GM19455 (cell line): ENCODE data around the gene FOXE1.

Source experiments
- ATAC-seq: cut with Tn5 transposase; IDR thresholded peaks from one replicate; pipeline ENCODE4 v1.9.1; 2021; ENCODE audit not compliant: unreplicated experiment

FOXE1 gene

DNA sequence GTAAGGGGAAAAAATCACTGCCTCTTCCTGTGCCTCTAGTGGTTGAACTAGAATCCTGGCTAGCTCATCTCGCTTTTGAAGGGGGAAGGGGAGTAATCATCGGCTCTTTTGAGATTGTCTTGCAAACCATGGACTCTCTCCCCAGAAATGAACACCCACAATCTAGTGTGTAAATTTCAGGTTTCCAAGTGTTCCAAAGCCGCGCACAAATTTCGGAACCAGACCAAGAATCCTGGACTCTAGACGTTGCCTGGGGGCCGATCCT is 4.9 kb upstream of the FOXE1 start:
- no peak for ATAC-seq

DNA sequence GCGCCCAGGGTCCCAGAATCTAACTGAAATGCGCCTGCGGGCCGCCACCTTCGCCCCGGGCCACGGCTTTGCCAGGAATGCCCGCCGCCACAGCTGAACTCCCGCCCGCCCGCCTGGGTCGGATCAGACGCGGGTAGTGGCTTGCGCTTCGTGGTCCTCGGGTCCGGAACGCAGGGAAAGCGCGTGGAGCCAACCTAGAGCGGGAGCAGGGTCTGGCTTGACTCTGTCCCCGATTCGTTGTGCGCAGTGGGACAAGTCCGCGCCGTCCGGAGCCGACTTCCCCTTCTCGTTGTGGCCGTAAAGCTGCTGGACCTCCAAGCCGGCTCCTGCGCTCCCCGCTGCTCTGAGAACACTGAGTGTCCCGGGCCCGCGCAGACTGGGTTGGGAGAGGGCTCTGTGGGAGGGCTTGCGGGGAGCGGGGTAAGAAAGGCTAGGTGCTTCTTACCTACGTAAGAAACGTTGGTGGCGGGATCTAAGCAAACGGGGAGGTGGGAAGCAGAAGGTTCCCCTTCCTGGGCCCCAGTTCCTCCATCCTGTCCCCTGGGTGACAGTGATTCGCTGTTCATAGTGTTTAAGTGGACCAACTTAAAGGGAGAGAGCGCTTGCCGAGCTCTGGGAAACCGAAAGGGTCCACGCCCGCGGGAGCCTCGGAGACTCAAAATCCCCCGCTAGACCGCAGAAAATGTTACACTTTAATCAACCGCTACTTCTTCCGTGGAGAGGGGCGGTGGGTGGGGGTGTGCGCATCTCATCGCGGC is 4.4 kb upstream of the FOXE1 start:
- no peak for ATAC-seq

DNA sequence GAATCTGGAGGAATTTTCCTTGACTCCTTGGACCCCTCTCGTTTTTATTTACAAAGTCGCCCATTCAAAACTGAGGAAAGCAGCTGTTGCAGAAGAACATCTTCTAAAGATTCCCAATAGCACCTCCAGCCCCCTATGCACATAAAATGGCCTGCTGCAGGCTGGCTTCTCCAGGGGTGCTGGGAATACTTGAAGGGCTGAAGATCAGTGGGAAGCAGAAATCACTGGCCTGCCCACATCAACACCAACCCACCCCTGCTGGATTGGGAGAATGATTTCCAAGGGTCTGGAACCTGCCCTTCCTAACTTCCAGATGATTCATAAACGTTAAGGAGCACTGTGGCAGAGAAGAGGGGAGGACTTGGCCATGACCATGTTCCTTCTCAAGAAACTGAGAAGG is 3.0 kb upstream of the FOXE1 start:
- no peak for ATAC-seq

DNA sequence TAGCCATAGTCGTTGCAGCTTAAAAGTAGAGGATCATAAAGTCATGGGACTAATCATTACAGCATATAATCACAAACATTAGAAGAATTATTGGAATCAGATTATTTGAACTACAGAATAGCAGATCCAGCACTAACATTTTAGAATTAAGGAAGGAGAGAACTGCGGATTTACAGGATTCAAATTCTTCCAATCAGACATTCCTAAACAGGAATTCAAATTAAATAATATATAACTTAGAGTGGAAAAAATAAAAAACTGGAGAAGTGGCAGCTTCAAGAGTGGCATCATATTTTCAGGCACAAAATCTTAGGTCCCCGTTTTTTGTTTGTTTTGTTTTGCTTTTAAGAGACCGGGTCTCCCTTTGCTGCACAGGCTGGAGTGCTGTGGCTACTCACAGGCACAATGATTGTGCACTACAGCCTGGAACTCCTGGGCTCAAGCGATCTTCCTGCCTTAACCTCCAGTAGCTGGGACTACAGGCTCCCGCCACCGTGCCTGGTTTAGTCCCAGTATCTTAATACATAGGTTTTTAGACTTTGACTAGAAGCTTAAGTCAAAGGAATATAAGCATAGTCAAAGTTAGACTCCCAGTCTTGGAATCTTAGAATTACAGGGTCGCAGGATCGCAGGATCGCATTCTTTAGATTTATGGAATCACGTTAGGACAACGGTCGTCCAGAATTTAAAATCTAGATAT is 2.1 kb upstream of the FOXE1 start:
- no peak for ATAC-seq

DNA sequence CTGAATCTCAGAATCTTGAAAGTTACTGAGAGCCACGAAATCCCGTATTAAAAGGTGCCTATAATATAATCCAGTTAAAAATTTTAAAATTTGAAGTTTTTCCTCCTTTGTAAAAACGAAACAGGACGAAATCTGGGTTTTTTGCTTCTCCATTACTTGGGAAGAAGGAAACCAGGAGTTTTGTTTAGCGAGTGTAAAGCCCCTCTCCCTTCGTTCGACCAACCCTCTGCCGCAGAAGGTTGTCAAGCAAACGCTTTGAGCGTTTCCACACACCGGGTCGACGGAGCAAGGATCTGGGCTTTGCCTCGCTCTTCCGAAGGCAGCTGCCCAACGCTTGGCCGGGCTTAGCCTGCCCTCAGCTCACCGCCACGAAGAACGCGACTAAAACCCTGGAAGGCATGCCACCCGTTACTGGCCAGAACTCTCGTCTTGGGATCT is 1.6 kb upstream of the FOXE1 start:
- no peak for ATAC-seq

DNA sequence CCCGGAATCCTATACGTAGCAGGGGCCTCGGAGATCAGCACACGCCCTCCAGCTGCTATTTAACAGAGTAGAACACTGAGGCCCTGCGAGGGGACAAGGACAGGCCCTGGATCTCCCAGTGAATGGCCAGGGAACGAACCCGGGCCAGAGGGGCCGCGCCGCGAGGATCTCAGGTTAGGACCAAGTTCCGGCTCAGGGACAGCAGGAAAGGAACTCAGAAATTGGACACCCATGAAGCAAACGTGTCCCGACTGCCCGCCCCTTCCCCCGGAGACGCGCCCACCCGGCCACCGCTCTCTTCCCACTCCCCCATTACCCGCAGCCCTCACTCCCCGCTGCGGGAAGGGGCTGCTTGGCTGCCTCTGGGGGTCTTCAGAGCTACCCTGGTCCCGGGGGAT is 1.0 kb upstream of the FOXE1 start:
- ATAC-seq: no peak

DNA sequence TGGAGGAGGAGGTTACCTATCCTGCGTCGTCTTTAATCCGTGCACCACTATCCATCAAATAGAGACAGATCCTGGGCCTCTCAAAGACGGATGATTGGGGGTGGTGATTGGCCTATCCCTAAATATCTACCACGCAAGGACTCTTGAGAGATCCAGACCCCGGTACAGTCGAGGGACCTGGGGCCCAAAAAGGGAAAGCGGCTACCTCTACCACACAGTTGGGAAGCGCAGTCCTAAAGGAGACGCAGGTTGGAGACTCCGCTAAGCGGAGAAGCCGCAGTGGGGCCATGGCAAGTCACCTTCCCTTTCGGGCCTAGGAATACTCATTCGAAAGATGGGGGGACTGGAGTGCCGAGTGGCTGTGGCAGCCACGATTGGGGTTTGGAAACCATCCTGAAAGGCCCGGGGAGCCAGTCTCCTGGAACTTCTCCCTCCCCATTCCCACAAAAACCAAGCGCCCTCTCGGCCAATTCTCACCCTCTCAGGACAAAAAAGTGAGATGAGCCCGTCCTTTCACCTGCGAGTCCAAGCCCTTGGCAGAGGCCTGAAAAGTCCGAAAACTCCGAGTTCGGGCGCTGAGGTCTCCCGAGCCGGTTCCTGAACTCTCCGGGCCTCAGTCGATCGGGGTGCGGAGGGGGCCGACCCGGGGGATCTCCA is 499 bp upstream of the FOXE1 start:
- ATAC-seq: no peak

DNA sequence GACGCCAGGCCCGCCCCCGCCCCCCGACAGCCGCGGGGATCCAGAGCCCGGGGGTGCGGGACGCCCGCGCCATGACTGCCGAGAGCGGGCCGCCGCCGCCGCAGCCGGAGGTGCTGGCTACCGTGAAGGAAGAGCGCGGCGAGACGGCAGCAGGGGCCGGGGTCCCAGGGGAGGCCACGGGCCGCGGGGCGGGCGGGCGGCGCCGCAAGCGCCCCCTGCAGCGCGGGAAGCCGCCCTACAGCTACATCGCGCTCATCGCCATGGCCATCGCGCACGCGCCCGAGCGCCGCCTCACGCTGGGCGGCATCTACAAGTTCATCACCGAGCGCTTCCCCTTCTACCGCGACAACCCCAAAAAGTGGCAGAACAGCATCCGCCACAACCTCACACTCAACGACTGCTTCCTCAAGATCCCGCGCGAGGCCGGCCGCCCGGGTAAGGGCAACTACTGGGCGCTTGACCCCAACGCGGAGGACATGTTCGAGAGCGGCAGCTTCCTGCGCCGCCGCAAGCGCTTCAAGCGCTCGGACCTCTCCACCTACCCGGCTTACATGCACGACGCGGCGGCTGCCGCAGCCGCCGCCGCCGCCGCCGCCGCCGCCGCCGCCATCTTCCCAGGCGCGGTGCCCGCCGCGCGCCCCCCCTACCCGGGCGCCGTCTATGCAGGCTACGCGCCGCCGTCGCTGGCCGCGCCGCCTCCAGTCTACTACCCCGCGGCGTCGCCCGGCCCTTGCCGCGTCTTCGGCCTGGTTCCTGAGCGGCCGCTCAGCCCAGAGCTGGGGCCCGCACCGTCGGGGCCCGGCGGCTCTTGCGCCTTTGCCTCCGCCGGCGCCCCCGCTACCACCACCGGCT is 1.0 kb downstream of the FOXE1 start:
- ATAC-seq: no peak

DNA sequence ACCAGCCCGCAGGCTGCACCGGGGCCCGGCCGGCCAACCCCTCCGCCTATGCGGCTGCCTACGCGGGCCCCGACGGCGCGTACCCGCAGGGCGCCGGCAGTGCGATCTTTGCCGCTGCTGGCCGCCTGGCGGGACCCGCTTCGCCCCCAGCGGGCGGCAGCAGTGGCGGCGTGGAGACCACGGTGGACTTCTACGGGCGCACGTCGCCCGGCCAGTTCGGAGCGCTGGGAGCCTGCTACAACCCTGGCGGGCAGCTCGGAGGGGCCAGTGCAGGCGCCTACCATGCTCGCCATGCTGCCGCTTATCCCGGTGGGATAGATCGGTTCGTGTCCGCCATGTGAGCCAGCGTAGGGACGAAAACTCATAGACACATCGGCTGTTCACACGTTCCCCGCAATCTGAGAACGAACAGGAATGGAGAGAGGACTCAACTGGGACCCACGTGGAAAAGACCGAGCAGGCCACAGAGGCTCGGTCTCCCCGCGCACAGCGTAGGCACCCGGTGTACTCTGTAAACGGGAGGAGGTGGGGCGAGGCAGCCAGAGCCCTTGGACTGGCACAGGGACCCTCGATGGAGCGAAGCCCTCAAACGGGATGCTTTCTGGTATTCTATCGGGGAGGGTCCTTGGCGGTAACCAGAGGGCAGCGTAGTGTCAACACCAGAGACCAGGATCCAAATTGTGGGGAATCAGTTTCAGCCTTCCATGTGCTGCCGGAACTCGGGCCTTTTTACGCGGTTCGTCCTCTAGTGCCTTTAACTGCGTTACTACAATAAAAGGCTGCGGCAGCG is 1.9 kb downstream of the FOXE1 start:
- ATAC-seq: no peak

DNA sequence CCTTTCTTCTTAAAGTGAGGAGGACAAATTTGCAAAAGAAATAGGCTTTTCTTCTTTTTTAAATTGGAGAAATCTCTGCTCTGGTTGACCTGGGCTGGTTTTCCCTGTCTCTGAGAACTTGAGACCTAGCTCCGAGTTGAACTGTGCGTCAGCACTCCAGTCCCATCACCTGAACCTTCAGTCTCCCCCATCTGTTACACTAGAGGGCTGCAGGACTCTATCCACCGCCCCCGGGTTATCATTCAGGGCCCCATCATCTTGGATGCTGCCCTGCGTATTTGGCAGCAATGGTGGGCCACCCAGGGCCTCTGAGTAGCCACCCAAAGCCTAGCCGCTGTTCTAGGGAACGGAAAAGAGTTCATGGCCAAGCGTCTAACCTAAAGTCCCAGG is 2.5 kb downstream of the FOXE1 start:
- ATAC-seq: no peak

DNA sequence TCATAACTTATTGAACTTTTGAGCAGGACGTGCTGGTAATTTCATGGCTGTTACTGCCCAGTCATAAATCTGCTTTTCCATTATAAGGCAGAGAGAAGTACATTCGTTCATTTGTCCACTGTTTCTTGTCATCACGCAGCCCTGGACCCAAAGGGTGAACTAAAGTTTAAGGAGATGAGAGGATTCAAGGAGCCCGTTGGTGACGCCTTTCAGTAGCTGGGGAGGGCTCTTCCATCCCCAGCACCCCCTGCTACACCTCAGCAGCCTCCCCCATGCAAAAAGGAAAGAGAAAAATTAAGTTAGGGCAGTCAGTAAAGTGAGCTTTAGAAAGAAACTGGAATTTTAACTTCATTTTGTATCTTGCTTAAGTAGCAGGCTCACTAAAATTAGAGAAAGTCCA is 2.9 kb downstream of the FOXE1 start:
- ATAC-seq: no peak

DNA sequence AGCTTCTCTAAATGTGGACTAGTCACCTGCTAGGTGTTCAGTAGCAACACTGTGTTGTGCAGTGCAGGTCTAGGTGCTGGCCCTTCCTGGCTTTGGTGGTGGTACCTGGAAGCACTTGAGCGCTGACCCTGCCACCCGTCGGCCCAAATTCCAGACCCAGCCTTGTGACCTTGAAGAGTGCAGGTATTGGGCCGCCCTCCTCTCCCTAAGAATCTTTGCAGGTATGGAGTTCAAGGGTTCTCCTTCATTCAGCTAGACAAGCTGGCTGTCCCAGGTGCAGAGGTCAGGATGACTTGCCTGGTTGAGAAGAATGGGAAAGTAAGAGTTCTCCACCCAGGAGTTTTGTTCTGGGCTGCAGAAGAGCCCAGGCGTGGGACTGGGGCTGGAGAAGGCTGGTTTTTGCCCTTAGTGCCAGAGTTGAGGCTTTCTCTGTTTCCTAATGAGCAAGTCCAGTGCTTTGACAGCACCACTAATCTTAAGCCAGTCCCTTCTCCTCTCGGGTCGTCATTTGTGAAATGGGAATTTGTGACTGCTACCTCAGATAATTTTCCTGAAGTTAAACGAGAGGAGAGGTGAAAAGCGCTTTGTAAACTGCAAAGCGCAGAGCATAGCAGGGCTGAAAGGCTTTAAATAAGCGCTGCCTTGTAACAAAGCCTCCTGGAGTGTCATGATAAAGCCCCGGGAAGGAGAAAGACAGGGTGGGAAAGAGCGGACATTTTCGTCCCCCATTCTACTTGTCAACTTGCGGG is 4.0 kb downstream of the FOXE1 start:
- ATAC-seq: no peak

DNA sequence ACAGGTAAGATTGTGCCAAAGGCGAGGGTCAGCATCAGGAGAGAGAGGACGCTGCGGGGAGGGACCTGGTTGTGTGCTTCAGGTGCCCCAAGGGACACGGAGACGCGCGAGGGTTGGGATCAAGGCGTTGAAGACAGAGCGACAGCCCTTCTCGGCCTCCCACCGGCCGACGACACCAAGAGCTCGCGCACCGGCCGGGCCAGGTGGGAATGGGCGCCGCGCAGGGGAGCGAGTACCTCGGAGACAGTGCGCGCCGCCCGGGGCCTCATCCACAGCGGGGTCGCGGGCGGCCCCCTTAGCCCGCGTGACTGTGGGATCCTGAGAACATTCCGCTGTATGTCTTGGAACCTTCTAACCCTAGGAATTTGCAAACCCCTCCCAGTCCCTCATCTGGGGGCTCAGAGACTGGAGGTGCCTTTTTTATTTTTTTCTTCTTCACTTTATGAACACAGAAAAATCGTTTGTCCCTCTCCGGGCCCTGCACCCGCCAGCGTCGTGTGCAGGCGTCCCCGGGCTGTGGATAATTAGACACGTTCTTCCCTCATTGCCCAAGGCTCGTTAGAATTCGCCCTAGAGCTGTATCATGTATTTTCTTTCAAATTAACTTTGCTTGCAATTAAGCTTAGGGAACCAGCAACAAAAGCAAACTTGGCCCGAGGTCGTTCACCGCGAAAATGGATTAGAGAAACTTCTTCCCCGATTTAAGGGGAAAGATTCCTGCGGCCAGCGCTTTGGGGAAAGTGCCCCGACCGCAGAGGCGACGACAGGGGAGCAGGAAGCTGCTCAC is 4.8 kb downstream of the FOXE1 start:
- ATAC-seq: no peak

DNA sequence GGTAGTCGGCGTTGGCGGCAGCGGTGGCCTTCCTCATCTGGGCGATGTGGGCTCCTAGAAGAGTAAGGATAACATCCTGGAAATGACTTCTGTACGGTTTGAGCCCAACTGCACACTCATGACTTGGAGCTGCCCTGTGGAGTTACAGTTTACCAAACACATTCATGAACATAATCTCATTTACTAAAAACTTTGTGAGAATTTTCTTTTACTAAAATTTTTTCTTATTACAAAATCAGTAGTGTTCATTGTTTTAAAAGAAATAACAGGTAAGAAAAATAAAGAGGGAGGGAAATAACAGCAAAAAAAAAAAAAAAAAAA is 5.3 kb downstream of the FOXE1 start:
- no peak for ATAC-seq

DNA sequence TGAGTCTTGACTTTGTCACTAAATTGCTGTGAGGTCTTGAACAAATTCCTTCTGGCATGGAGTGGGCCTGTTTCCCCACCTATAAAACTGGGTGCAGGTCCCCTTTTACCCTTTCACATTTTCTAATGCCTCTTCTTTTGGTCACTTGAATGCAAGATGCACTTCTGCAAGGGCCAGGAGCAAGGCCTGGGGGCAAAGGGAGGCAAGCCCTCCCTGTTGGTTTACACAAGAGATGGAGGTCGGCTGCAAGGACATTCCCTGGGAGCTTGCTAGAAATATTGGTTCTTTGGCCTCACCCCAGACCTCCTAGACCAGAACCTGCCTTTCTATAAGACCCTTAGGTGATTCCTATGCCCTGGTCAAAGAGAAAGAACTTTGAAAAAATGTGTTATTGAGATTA is 5.8 kb downstream of the FOXE1 start:
- no peak for ATAC-seq

DNA sequence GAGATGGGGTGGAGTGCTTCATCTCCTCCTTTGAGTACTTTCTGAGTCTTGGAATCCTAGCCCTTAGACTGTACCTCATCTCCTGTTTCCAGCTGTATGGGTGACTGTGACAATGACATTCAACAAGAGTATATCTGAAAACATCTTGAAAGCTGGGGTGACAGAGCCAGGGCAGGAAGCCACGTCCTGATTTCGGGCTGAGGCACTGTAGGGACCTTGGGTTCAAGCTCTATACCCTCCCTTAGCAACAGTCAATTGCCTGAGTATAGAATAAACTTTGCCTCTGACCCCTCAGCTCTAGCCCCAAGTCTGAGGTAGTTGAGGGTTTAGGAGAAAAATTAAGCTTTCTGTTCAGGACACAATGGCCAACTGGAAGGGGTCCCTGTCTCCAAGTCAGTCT is 6.3 kb downstream of the FOXE1 start:
- no peak for ATAC-seq

DNA sequence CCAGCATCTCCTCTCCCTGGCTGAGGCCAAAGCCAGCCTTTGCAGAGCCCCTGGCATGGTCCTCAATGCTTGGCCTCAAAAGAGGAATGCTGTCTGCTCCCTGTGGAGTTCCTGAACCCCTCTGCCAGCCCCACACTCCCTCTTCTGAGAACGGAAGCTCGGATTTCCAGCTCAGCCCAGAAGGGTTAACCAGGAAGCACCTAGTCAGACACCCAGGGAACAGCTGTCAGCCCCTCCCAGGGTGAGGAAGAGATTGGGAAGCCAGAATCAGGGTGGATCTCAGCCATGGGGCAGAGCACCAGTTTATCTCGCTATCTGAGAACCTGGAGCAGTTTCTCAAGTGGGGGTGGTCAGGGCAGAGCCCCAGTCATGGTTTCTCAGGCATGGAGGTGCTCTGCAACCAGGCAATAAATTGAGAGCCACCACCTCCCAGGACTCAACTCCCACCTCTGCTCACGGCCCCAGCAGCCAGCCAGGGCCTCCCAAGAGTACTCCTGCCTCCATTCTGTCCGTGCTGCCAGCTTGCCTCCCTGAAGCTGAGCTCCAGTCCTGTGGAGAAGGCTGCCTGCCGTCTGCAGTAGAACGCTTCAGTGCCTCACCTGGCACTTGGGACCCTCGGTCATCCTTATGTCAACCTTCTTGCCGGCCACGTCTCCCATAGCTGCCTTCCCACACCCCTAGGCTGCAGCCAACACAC is 7.6 kb downstream of the FOXE1 start:
- ATAC-seq: no peak

DNA sequence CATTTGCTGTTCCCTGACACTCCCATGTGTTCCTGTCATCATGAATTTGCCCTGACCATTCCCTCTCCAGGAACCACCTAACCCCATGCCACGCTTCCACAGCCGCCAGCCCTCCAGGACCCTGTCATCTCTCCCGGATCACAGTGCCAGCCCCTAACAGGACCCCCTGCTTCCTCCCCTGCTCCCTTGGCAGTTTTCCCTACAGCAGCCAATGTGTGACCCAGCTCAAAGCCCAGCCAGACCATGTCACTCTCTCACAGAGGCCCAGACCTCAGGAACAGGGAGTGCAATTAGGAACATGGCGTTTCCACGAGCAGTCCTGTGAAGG is 8.1 kb downstream of the FOXE1 start:
- no peak for ATAC-seq

DNA sequence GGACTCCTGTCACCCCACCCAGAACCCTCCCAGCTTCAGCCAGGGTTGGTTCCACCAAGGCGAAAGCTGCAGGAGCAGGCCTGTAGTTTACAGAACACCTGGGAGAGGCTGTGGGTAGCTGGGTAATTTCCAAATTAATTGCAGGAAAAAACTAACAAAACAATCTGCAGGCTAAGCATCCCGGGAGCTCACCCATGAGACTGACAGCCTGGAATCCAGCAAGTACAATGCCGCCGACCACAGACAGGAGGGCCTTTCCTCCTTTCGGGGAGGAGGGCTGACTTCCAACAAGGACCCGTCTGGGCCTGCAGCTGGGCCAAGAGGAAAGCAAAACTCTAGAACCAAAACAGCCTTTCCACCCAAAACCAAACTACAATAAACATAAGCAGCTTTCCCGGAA is 10.3 kb downstream of the FOXE1 start:
- no peak for ATAC-seq
